Stomach smooth muscle (tissue), 2 donors: ENCODE data around the gene TNFSF18.

Experiments used
- H3K27ac ChIP-seq: one replicate; pipeline ENCODE4 v1.7.0; 2013; ENCODE audit warnings: mild to moderate bottlenecking, low read length, inconsistent platforms
- H3K27me3 ChIP-seq, 2 donors: one replicate each; pipeline ENCODE4 v1.7.0; 2013; ENCODE audit warnings: low read length in 2 of 2; ENCODE audit not compliant: insufficient read depth in 2 of 2, control insufficient read depth in 1 of 2
- H3K36me3 ChIP-seq, 2 donors: one replicate each; pipeline ENCODE4 v1.7.0; 2013; ENCODE audit warnings: low read length in 2 of 2; ENCODE audit not compliant: control insufficient read depth in 2 of 2, insufficient read depth in 2 of 2
- H3K4me1 ChIP-seq: one replicate; pipeline ENCODE4 v1.7.0; 2013; ENCODE audit warnings: low read length; ENCODE audit not compliant: control insufficient read depth, insufficient read depth
- H3K4me3 ChIP-seq, 2 donors: one replicate each; pipeline ENCODE4 v1.7.0; 2013; ENCODE audit warnings: low read length in 2 of 2
- H3K9ac ChIP-seq, 2 donors: one replicate each; pipeline ENCODE4 v1.7.0; 2013; ENCODE audit warnings: low read length in 2 of 2, mild to moderate bottlenecking in 1 of 2
- H3K9me3 ChIP-seq, 2 donors: one replicate each; pipeline ENCODE4 v1.7.0; 2013; ENCODE audit warnings: low read length in 2 of 2; ENCODE audit not compliant: control insufficient read depth in 2 of 2
- donor health status: healthy.
- donor health status: Pancreatic carcinoma.

Gene TNFSF18

DNA sequence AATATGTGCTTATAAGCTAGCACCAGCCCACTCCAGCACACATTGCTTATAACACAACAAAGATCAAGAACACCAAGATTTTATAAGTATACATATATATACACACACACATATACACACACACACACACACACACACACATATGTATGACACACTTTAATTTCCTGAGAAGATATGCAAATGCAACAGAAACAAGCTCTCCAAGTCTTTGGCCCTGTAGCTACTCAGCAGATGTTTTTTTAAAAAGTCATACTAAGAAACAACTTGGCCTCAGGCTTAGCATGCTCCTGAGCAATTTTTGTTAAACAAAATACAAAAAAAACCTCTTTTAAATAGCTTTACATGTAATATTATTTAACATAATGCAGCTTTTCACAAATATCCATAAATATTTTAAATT, 11.1 kb downstream of the TNFSF18 start:
- H3K9me3 ChIP-seq, result no peaks in the 10 kb centered on the region
- H3K4me3 ChIP-seq, result no peak overlapping the region
- H3K4me1 ChIP-seq, result no peaks in the 10 kb centered on the region
- H3K27me3 ChIP-seq, result no peaks in the 10 kb centered on the region
- no peaks in the 10 kb centered on the region for H3K36me3 ChIP-seq
- no peak overlapping the region for H3K27ac ChIP-seq
- no peak overlapping the region for H3K9ac ChIP-seq

DNA sequence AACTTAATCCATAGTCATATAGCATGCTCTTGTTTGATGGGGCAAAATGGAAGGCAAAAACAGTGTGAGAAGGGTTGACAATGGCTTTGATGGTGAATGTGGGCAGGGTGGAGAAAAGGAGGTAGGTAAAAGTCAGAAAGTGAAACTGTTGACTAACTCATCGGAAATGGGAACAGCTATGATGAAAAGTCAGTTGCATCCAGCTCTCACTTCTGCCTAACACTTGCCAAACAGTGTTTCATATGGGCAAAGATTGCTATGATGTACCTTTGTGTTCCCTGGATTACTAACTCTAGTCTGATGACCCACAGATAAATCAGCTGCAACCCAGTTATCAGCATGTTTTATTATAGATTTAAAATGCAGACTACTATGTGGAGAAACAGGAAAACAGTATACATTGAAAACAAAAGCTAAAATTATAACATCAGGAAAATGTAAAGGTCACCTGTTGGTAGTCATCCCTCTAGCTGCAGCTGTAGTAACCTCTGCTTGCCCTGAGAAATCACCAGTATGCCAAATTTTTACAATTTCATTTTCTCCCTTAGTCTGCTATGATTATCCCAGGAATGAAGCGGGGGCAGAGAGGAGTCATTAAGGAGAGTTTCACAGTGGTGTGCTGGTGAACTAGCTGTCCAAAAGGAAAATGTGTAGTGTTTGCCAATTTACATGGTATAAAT, 11.7 kb downstream of the TNFSF18 start:
- Histone ChIP-seq H3K9me3 (no peaks in the 10 kb centered on the region), H3K36me3 (no peaks in the 10 kb centered on the region), H3K27ac (no peak overlapping the region), H3K9ac (no peak overlapping the region), H3K27me3 (no peaks in the 10 kb centered on the region), H3K4me1 (no peaks in the 10 kb centered on the region), H3K4me3 (no peak overlapping the region)

DNA sequence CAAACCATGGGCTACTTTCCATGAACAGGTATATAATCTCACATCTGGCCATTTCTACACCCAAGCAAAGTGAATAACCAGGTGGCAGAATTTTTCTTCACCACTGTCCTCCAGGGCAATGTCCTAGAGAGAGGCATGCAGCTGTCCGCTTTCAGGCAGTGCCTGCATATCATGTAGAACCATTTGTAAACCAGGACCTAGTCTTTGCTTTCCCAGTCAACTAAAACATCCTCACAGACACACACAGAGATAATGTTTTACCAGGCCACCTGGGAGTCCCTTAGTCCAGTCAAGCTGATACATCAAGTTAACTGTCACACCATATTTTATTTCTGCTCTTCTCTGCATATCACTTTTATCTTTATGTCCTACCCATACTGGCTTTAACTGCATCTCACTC, 26.2 kb downstream of the TNFSF18 start:
- H3K27ac ChIP-seq, result no peak overlapping the region
- no peaks in the 10 kb centered on the region for H3K4me1 ChIP-seq
- H3K9ac ChIP-seq, result no peak overlapping the region
- no peaks in the 10 kb centered on the region for H3K36me3 ChIP-seq
- no peaks in the 10 kb centered on the region for H3K27me3 ChIP-seq
- H3K4me3 ChIP-seq, result no peak overlapping the region
- peaks cover 0 to 4% of the 10 kb centered on the region in 2 donors for H3K9me3 ChIP-seq

DNA sequence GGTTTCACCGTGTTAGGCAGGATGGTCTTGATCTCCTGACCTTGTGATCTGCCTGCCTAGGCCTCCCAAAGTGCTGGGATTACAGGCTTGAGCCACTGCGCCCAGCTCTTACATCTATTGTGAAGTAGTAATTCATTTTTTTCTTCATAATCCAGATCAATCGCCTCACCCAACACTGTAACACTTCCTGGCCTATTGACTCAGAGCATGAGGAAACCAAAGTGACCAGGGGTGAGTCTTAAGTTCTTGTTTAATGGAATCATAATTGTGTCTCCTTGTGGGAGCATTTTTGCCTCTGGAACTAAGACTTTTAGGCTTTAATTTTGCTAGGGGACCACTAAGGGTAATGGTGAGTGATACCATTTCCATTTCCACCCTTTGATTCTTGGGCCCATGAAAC, 27.4 kb downstream of the TNFSF18 start:
- Histone ChIP-seq H3K4me1 (no peaks in the 10 kb centered on the region), H3K27me3 (no peaks in the 10 kb centered on the region), H3K9ac (no peak overlapping the region), H3K27ac (no peak overlapping the region), H3K9me3 (peaks cover 0 to 4% of the 10 kb centered on the region in 2 donors), H3K36me3 (no peaks in the 10 kb centered on the region), H3K4me3 (no peak overlapping the region)

DNA sequence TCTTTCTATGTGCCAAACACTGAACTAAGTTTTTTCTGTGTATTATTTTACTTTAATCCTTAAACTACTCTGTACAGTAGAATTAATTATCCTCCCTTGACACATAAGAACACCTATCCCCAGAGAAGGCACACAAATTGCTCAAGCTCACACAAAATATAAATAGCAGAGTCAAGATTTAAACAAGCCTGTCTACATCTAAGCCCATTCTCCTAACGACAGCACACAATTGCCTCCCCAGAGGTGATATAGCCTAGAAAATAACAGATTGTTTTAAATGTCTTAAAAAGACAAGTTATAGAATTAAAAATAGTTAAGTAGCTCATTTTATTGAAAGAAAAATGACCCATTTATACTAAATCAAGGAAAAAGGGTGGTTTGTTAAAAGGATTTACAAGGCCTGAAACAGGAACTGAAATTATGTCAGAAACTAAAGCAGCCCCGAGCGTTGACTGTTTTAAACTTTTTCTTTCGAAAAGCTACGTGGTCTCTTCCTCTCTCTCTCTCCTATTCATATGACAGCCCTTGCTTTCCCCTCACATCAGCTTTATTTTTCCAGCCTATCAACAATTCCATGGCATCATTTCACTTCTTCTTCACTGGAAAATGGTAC, 30.5 kb downstream of the TNFSF18 start:
- Histone ChIP-seq H3K9me3 (peaks cover 0 to 1% of the 10 kb centered on the region in 2 donors), H3K4me3 (no peak overlapping the region), H3K9ac (no peak overlapping the region), H3K4me1 (no peaks in the 10 kb centered on the region), H3K27ac (no peak overlapping the region), H3K36me3 (no peaks in the 10 kb centered on the region), H3K27me3 (no peaks in the 10 kb centered on the region)

DNA sequence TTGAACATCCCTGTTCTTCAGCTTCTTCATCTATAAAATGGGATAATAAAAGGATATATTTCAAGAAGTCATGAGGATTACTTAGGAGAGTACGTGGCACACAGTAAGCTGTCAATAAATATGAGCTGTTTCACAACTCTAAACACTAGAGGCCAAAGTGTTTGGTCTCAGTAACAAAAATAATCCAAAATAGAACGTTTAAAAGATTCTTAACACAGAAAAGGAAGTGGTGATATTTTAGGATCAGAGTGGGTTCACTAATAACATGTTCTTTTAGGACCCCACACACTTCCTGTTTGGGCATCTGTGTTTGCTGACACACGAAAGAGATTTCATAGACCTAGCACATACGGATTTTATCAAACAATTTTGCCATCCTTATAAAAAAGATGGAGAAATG, 32.9 kb downstream of the TNFSF18 start:
- H3K36me3 ChIP-seq, result no peaks in the 10 kb centered on the region
- no peak overlapping the region for H3K27ac ChIP-seq
- no peaks in the 10 kb centered on the region for H3K4me1 ChIP-seq
- no peaks in the 10 kb centered on the region for H3K27me3 ChIP-seq
- H3K4me3 ChIP-seq, result no peak overlapping the region
- H3K9me3 ChIP-seq, result no peaks in the 10 kb centered on the region
- no peak overlapping the region for H3K9ac ChIP-seq

DNA sequence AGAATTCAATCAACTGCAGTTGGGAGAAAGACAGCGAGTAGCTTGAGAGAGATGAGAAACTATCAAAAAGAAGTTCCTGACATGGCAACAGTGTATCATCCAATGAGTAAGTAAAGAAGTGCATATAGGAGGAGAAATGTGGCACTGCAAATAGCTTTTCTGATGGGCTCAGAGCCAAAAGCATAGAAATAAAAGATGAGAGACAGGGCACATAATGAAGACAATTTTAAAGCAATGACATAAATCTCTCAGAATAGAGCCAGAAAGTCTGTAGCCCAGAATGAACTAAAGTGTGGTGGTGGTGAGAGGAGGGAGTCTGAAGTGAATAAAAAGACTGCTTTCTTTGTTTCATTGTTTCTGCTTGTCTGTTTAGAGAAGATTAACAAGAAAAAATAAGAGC, 34.3 kb downstream of the TNFSF18 start:
- H3K36me3 ChIP-seq, result no peaks in the 10 kb centered on the region
- no peaks in the 10 kb centered on the region for H3K9me3 ChIP-seq
- H3K4me1 ChIP-seq, result no peaks in the 10 kb centered on the region
- no peak overlapping the region for H3K4me3 ChIP-seq
- H3K9ac ChIP-seq, result no peak overlapping the region
- no peak overlapping the region for H3K27ac ChIP-seq
- H3K27me3 ChIP-seq, result no peaks in the 10 kb centered on the region

DNA sequence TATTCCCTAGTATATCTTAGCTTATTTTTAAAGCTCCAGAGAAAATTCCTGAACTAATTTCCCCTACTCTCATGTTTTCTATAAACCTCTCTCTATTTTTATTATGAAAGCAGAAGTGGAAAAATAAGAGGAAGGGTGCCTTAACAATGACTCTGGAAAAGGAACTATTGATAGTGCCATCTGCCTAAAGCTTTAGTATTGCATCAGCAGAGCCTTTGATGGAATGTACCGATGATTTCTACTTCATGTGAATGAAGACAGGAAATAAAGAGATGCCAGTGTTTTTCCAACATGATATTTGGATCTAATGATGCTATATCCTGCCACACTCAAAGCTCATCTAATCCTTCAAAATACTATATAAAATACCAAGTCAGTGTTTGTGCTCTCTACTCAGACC, 35.1 kb downstream of the TNFSF18 start:
- Histone ChIP-seq H3K9ac (no peak overlapping the region), H3K27me3 (no peaks in the 10 kb centered on the region), H3K27ac (no peak overlapping the region)

DNA sequence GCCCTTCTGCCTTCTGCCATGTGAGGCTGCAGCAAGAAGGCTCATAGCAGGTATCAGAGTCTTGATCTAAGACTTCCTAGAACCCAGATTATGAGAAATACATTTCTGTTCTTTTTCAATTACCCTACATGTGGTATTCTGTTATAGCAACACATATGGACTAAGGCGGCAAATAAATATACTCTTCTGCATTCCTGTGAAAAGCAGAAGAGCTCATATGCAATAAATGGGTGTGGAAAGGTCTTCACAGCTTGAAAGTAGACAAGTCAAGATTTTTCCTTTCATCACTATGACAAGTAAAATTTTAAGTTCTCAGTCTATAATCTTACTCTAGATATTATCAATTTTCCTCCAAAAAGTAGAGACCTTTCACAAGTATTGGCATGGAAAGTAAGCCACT, 36.6 kb downstream of the TNFSF18 start:
- Histone ChIP-seq H3K27me3 (no peaks in the 10 kb centered on the region), H3K4me3 (no peak overlapping the region), H3K36me3 (no peaks in the 10 kb centered on the region), H3K9ac (no peak overlapping the region), H3K4me1 (no peaks in the 10 kb centered on the region), H3K27ac (no peak overlapping the region), H3K9me3 (no peaks in the 10 kb centered on the region)

More for the DNA sequence above, 35.1 kb downstream of the TNFSF18 start:
- no peaks in the 10 kb centered on the region for H3K4me1 ChIP-seq
- H3K9me3 ChIP-seq, result no peaks in the 10 kb centered on the region
- no peak overlapping the region for H3K4me3 ChIP-seq
- no peaks in the 10 kb centered on the region for H3K36me3 ChIP-seq

DNA sequence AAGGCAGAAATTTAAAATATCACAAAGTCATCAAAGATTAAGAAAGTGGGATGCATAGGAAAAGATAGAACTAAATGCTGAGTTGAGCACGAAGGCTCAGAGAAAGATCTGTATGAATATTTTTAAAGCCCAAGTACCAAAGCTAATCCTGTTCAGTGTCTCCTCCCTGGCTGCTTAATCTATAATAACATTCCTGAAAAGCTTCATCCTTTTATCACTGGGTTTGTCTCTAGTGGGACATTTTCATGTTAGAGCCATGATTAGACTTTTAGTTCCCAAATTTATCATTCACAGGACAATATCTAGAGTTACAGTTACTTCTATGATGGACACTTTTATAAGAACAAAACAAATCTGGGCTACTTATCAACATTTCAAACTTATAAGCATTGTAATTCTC, 38.6 kb downstream of the TNFSF18 start:
- no peaks in the 10 kb centered on the region for H3K4me1 ChIP-seq
- H3K4me3 ChIP-seq, result no peak overlapping the region
- no peak overlapping the region for H3K27ac ChIP-seq
- no peaks in the 10 kb centered on the region for H3K27me3 ChIP-seq
- H3K36me3 ChIP-seq, result no peaks in the 10 kb centered on the region
- no peaks in the 10 kb centered on the region for H3K9me3 ChIP-seq
- no peak overlapping the region for H3K9ac ChIP-seq

DNA sequence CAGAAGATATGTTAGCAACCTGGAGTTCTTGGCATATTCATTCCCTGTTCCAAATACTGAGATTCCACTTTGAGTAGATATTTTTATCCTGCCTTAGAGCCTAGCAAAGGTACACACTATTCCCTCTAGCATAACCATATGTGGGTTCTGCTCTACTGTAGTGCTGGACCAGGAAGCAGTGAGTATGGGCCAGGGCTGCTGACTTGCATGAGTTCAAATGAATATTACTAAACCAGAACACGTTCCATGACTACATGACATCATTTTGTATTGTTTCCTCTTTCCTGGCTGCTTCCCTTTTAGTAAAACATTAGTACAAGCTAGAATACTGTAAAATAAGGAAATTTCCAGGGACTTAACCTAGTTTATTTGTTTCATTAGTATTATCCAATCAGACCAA, 41.1 kb downstream of the TNFSF18 start:
- Histone ChIP-seq H3K9ac (no peak overlapping the region), H3K27me3 (no peaks in the 10 kb centered on the region), H3K9me3 (no peaks in the 10 kb centered on the region), H3K4me1 (no peaks in the 10 kb centered on the region), H3K27ac (no peak overlapping the region), H3K4me3 (no peak overlapping the region), H3K36me3 (no peaks in the 10 kb centered on the region)
